HG03457 (cell line): ENCODE results near the gene KDM2B.

Source experiments
- ATAC-seq: cut with Tn5 transposase; IDR thresholded peaks from one replicate; pipeline ENCODE4 v1.9.1; 2021; ENCODE audit warnings: moderate number of reproducible peaks; ENCODE audit not compliant: unreplicated experiment

KDM2B gene

GRCh38 chr12:121532503-121533393 lies 48.1 kb downstream of the KDM2B start:
- ATAC-seq, result no peak

GRCh38 chr12:121531356-121531750 lies 49.5 kb downstream of the KDM2B start:
- no peak for ATAC-seq

GRCh38 chr12:121530600-121531355 lies 50.0 kb downstream of the KDM2B start:
- no peak for ATAC-seq

GRCh38 chr12:121529184-121529583 lies 51.6 kb downstream of the KDM2B start:
- ATAC-seq, result no peak

- ATAC-seq, result no peak
Measured at GRCh38 chr12:121525411-121525810, 55.4 kb downstream of the KDM2B start.

GRCh38 chr12:121524196-121524916 lies 56.5 kb downstream of the KDM2B start:
- no peak for ATAC-seq

GRCh38 chr12:121523741-121524140 lies 57.1 kb downstream of the KDM2B start:
- ATAC-seq, result no peak

GRCh38 chr12:121522971-121523370 lies 57.9 kb downstream of the KDM2B start:
- ATAC-seq, result no peak

- ATAC-seq, result no peak
Measured at GRCh38 chr12:121520586-121521086, 60.2 kb downstream of the KDM2B start.

- no peak for ATAC-seq
Measured at GRCh38 chr12:121520119-121520518, 60.7 kb downstream of the KDM2B start.

- no peak for ATAC-seq
Measured at GRCh38 chr12:121519227-121519626, 61.6 kb downstream of the KDM2B start.

GRCh38 chr12:121518656-121519055 lies 62.2 kb downstream of the KDM2B start:
- no peak for ATAC-seq

- ATAC-seq, result no peak
Measured at GRCh38 chr12:121516437-121517011, 64.3 kb downstream of the KDM2B start.

- no peak for ATAC-seq
Measured at GRCh38 chr12:121515615-121516014, 65.2 kb downstream of the KDM2B start.

GRCh38 chr12:121514184-121514742 lies 66.6 kb downstream of the KDM2B start:
- no peak for ATAC-seq

GRCh38 chr12:121513464-121514183 lies 67.2 kb downstream of the KDM2B start:
- no peak for ATAC-seq

GRCh38 chr12:121512561-121512960 lies 68.3 kb downstream of the KDM2B start:
- no peak for ATAC-seq

- no peak for ATAC-seq
Measured at GRCh38 chr12:121511916-121512315, 68.9 kb downstream of the KDM2B start.

GRCh38 chr12:121509339-121509738 lies 71.5 kb downstream of the KDM2B start:
- ATAC-seq, result no peak

- no peak for ATAC-seq
Measured at GRCh38 chr12:121508533-121508932, 72.3 kb downstream of the KDM2B start.
